Eye (tissue), 1 donor: ENCODE measurements around the gene ING5.
"Not testable (repeated sequence)": the region's sequence is repeated elsewhere in the genome, so short reads cannot be mapped to it uniquely, and the experiment has no call there.

ENCODE experiments used
- DNase-seq: peaks from one replicate; pipeline ENCODE4 v3.0.0-alpha.2; 2015

ING5 gene

DNA sequence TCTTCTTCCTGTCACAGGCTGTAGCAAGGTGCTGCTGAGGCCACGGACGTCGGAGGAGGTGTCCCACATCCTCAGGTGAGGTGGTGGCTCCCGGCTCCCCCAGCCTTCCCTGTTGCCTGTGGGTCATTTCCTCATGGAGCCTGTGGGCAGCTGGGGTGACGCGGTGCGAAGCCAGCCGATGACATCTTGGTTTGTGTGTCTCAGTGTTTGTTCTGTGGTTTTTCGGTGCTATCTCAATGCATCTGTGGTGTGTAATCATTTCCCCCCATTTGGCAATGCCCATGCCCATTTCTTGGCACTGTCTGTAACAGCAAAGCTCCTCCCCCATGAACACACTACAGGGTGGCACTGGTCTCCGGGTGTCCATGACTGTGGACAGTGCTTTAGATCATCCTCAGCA is 39.2 kb downstream of the ING5 start:
- no peak for DNase-seq

DNA sequence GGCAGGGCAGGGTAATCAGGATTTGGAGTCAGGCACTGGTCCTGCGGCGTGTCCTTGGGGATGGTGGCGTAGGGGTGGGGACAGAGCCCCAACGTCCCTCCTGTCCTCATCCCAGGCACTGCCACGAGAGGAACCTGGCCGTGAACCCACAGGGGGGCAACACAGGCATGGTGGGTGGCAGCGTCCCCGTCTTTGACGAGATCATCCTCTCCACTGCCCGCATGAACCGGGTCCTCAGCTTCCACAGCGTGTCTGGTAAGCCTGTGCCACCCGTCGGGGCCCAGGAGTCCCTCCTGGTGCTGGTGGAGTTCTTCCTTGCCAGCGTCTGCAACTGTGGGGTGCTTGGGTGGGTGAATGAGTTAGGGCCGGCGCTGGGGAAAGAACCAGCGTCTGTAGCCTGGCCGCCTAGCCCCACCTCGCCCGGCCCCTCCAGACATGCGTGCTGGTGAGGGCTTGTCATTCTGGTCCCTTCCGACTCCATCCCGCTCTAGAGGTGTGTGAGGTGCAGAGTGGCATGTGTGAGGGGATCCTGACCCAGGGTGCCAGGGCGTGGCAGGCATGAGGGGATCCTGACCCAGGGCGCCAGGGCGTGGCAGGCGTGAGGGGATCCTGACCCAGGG is 40.6 kb downstream of the ING5 start:
- no peak for DNase-seq

DNA sequence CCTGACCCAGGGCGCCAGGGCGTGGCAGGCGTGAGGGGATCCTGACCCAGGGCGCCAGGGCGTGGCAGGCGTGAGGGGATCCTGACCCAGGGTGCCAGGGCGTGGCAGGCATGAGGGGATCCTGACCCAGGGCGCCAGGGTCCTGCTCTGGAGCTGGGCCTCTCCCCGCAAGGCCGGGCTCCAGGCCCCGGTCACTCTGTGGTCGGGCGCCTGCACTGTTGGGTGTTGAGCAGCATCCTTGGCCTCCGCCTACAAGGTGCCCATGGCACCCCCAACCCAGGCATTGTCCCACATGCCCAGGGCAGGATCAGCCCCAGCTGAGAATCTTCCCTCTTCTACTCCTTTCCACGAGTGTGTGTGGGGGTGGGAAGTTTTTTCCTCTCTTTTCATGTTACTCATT is 41.2 kb downstream of the ING5 start:
- not testable (repeated sequence) for DNase-seq

DNA sequence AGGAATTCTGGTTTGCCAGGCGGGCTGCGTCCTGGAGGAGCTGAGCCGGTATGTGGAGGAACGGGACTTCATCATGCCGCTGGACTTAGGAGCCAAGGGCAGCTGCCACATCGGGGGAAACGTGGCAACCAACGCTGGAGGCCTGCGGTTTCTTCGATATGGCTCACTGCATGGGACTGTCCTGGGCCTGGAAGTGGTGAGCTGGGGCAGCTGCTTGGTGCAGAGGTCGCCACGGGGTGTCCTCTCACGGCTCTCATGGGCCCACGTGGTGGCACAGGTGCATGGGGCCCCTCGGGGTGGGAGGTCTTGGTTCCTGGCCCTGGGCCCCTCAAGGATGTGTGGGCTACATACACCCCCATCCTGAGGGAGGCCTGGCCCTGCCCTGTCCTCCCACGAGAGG is 41.8 kb downstream of the ING5 start:
- no peak for DNase-seq

GRCh38 chr2:241744028-241744754 is 42.4 kb downstream of the ING5 start:
- DNase-seq = no peak

GRCh38 chr2:241745276-241745675 is 43.4 kb downstream of the ING5 start:
- no peak for DNase-seq

DNA sequence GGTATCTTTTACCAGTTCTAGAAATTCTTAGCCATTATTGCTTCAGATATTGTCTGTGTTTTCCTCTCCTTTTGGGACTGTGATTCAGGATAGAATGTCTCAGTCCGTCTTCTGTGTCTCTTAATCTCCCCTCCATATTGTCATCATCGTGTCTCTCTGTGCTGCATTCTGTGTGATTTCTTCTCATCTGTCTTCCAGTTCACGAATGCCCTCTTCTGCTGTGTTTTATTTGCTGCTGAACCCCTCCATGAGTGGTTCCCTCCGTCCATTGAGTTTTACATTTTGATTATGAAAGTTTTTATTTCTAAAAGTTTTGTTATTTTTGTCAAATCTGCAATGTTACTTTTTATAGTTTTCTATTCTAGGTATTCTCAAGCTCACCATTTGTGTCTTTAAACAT is 44.2 kb downstream of the ING5 start:
- no peak for DNase-seq

GRCh38 chr2:241748468-241749256 is 46.8 kb downstream of the ING5 start:
- DNase-seq = no peak

DNA sequence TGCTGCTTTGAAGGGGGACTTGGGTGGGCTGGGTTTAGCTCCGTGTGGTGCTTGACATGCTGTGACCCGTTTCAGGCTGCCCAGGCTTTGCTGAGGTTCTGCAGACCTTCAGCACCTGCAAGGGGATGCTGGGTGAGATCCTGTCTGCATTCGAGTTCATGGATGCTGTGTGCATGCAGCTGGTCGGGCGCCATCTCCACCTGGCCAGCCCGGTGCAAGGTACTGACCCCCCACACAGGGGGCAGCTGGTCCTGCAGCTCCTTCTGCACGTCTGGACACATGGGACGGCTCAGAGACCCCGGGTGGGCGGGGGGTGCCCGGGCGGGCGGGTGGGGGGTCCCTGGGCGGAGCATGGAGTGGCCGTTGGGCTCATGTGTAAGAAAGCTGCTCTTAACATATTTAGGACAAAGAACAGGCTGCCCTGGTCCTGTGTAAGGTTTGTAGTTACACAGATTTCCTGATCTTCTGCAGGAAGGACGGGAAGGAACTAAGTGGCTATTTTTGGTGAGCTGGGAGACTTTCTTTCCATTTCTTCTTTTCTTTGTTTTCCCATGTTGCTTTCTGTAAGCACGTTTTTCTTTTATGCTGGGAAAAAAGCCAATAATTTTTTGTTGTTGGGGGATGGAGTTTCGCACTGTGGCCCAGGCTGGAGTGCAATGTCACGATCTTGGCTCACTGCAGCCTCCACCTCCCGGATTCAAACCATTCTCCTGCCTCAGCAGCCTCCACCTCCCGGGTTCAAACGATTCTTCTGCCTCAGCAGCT is 48.4 kb downstream of the ING5 start:
- no peak for DNase-seq

GRCh38 chr2:241751152-241751551 is 49.3 kb downstream of the ING5 start:
- DNase-seq = no peak

DNA sequence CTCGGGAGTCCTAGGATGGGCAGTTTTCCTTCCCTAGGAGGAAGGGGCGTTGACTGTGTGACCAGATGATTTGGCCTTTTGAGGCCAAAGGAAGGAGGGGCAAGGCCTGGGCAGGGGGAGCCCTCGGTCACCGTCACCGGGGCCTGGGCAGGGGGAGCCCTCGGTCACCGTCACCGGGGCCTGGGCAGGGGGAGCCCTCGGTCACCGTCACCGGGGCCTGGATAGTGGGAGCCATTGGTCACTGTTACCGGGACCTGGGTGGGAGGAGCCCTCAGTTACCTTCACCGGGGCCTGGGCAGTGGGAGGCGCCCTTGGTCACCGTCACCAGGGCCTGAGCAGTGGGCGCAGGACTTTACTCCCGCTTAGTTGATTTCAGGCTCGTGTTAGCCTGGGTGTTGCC is 49.9 kb downstream of the ING5 start:
- DNase-seq = no peak

GRCh38 chr2:241752253-241752652 is 50.4 kb downstream of the ING5 start:
- DNase-seq = no peak

DNA sequence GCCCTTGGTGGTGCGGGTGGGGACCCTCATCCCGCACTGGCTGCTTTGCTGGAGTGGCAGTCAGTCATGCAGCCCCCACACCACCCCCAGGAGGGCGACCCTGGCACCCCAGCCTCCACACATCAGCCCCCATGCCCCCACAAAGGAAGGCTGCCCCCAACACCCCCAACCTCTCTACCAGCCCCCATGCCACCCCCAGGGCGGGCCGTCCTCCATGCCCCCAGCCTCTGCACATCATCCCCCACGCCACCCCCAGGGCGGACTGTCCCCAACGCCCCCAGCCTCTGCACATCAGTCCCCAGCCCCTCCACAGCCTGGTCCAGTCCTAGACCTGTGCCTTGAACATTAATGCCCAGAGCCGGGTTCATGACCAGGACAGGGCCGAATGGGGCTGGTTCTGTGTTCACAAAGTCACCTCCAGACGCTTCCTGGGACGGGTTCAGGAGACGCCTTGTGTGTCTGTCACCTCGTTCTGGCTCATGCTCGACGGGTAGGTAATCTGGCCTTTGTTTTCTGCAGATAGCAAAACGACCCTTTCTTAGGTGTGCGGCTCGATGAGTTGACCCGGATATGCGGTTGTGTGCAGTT is 50.9 kb downstream of the ING5 start:
- no peak for DNase-seq

GRCh38 chr2:241753493-241753892 is 51.7 kb downstream of the ING5 start:
- no peak for DNase-seq

DNA sequence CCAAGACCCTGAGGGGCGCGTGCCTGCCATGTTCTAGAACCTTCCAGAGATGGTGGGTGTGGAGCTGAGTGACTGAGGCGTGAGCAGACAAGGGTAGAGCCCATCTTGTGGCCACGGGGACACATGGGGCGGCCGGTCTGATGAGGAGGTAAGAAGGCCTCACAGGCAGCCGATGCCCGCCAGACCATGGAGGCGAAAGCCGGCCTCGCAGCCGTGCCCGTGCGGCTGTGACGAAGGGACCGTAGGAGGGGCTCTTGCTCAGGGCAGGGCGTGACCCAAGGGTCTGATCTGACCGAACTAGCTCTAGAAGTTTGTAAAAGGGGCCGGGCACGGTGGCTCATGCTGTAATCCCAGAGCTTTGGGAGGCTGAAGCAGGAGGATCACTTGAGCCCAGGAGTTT is 52.2 kb downstream of the ING5 start:
- DNase-seq = no peak

GRCh38 chr2:241755166-241755565 is 53.3 kb downstream of the ING5 start:
- no peak for DNase-seq

DNA sequence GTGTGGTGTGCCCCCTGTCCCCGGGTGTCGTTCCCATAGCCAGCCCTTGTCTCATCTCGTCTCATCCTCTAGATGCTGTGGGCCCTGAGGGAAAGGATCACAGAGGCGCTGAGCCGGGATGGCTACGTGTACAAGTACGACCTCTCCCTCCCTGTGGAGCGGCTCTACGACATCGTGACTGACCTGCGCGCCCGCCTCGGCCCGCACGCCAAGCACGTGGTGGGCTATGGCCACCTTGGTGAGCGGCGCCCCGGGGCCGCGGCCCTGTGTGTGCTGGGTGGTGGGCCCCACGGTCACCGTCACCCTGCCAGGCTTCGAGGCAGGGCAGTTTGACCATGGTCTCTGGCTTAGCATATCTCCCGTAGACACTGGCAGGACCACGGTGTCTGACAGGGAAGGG is 53.9 kb downstream of the ING5 start:
- DNase-seq = no peak

DNA sequence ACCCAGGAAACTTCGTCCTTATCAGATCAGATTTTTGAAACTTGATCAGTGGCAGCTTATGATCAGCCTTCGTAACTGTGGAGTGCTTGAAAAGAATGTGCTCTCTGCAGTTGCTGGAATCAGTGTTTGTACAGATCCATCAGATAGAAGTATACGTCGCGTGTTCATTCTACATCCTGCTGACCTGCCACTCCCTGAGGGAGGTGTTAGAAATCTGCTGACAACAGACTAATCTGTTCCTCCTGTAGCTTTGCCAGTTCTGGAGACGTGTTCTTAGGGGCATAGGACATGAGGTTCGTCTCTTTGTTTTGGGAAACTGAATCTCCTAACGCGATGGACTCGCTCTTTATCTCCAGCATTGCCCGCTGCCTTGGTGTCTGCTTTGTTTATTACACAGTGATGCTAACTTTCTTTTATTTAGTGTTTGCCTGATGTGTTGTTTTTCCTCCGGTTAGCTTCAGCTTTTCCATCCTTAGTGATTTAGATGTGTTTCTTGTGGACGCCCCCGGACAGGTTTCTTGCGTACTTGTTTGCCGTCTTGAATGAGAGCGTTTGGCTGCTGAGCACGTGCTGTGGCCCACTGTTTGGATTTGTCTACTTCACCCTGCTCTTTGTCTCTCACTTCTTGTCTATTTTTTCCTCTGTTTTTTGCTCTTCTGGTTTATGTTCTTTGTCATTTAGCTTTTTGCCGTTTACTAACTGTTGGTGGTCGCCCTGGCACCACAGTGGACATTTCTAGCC is 57.4 kb downstream of the ING5 start:
- peak; percentile 51 for DNase-seq

- not testable (repeated sequence) for DNase-seq
Measured at GRCh38 chr2:241759893-241760292, 58.1 kb downstream of the ING5 start.

GRCh38 chr2:241760301-241760771 is 58.5 kb downstream of the ING5 start:
- peak; percentile 75 for DNase-seq

DNA sequence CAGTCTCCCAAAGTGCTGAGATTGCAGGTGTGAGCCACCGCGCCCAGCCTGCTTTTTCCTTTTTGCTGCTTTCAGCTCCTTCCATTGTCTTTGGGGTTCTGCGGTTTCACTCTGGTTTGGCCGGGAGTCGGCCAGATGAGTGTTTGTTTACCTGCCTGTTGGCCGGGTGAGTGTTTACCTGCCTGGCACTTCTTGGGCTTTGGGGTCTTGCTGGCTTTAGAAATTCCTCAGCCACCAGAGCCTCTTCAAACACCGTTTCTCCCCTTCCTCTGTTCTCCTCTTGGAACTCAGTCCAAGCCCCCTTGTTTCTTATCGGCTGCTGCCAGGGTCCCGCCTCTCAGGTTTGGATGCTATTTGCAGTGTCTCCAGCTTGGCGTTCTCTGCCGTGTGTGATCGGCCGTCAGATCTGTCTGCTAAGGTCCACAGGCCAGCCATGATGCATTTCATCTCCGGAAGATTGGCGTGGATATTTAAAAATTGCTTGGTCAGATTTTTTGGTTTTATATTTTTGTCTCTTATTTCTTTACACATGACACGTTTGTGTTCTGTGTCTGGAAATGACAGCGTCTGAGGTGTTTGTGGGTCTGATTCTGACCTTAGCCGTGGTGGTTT is 60.6 kb downstream of the ING5 start:
- no peak for DNase-seq
